GM12892 (cell line): ENCODE measurements around the gene EMC8.

Experiments
- POLR2A ChIP-seq: IDR thresholded peaks from 2 replicates; pipeline ENCODE4 v1.6.1; 2011; ENCODE audit warnings: low read depth, low read length, control low read depth
- POLR2AphosphoS5 ChIP-seq: IDR thresholded peaks from 2 replicates; pipeline ENCODE4 v1.6.1; 2011; ENCODE audit warnings: low read depth, low read length, control low read depth
- TAF1 ChIP-seq: IDR thresholded peaks from 2 replicates; pipeline ENCODE4 v1.6.1; 2011; ENCODE audit warnings: low read depth, mild to moderate bottlenecking, control low read depth, low read length, borderline replicate concordance

DNA sequence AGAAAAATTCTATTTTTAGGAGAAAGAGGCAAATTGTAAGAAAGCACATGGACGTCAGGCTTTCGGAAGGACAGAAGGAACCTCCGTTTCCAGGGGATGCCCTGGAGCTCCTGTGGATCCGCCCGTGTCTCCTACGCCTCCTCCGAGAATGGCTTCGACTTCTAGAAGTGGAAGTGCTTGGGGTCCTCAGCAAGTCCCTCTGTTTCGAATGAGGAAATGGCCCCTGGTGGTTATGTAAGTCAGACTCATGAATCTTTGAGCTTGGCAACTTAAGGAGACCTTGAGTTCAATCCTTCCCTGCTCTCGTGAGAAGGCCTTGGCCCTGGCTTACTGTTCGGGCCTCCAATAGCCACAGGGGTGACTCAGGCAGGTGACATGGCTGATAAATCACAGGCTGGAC is 39.0 kb upstream of the EMC8 start:
- TF ChIP-seq POLR2A (no peak), POLR2AphosphoS5 (no peak), TAF1 (no peak)
